Stimulated activated naive CD8-positive, alpha-beta T cell treated with anti-CD3 and anti-CD28 coated beads, Interleukin-15, Interleukin-2, amounts not matched to agents 100 U/mL and 50 U/mL, for 24 hours (primary cell): ENCODE measurements around the gene ATXN10.
"Not testable (repeated sequence)": the region's sequence is repeated elsewhere in the genome, so short reads cannot be mapped to it uniquely, and the experiment has no call there.

Experiments used
- ATAC-seq: fragments of 150-1000 bp; cut with Tn5 transposase; one replicate; pipeline ENCODE4 v1.10.0; 2021
- DNase-seq: peaks from one replicate; pipeline ENCODE4 v3.0.0; 2021

Gene ATXN10

DNA sequence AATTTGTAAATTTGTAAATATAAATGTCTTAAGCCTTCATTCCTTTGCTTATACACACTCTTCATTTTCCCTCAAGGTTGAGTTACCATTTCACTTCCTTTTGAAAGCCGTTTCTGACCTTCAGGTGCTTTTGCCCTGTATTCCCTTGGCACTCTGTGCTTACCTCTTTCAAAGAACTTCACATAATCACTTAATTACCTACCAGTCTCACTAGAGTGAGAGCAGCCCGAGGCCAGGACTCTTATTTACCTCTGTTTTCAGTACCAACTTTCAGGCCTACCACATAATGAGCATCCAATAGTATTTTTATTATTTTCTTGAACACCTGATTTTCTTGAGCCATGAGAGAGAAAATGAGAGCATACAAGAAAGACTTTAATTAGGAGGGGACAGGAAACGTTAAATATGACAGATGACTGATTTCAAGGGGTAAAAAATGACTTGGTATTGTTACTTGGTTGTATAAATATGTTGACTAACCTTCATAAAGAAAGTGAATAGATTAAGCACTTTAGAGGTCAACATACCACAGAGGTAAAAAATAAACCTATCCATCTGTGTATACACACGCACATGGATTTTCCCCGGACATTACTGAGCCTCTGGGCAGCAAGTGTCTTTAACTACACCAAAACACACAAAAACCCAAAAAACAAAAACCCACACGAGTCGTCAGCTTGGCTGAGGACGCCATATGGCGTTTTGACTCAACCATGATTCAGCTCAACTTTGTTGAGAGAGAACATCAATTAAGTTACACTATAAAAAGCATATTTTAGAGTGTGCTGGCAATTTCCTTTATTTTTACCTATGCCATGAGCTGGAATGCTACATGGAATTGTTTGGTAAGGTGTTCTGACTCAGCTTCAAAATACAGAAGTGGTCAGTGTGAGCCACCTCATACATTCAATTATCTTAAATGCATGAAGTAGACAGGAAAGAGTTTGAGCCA is 7.6 kb downstream of the ATXN10 start:
- no peak for DNase-seq
- peak; percentile 36 for ATAC-seq

DNA sequence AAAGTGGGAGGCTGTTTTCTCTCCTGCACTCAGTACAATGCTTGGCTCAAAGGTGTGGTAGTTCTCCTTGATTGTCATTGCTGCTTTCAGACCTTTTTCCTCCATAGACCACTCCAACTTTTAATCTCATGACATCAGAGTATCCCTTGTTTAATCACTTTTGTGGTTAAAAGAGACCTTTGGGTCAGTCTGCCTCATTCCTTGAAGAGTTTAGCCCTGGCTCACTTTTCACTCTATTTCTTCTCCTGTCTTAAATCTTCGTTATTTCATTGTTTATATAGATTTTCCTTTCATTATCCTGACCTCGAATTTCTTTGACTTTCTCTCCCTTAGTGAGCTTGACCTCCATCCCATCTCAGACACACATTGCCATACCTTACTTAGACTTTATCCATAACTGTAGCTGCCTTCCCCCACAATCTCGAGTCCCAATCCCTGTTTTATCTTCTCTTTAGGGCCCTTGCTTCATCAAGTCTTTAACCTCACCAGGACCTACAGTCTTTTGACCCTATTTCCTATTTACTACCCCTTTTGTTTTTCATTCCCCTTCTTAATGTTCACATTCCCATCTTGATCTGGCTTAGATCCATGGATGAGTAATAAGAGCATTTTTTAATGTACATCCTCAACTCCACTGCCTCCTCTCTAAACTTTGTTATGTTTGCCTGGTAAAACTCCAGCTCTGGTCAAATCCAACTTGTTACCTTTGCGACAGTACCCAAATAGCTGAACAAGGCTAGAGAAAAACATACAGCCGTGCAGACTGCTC is 9.5 kb downstream of the ATXN10 start:
- DNase-seq (no peak), ATAC-seq (no peak)

DNA sequence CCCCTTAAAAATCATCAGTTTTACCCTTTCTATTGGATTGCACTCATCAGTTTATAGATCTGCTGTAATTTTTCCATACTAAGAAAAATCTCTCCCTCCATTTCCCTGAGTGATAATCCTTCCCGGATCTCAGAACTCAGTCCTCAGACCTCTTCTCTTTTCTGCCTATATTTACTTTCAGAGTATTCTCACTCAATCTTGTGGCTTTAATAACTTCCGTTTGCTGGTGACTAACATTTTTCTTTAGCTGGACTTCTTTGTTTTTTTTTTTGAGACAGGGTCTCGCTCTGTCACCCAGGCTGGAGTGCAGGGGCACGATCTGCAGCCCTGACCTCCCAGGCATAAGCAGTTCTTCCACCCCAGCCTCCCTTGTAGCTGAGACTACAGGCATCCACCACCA is 10.4 kb downstream of the ATXN10 start:
- no peak for ATAC-seq
- no peak for DNase-seq

DNA sequence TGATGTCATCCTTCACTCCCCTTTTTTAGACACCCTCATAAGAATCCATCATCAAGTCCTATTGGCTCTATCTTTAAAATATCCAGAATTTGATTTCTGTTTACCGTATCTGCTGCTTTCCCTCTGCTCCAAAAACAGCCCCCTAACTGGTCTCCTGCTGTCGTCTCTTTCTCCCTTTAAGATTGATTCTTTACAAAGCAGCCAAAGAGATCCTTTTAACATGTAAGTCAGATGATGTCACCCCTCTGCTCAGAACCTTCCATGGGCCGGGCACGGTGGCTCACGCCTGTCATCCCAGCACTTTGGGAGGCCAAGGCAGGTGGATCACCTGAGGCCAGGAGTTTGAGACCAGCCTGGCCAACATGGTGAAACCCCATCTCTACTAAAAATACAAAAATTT is 11.1 kb downstream of the ATXN10 start:
- ATAC-seq, DNase-seq: not testable (repeated sequence)

DNA sequence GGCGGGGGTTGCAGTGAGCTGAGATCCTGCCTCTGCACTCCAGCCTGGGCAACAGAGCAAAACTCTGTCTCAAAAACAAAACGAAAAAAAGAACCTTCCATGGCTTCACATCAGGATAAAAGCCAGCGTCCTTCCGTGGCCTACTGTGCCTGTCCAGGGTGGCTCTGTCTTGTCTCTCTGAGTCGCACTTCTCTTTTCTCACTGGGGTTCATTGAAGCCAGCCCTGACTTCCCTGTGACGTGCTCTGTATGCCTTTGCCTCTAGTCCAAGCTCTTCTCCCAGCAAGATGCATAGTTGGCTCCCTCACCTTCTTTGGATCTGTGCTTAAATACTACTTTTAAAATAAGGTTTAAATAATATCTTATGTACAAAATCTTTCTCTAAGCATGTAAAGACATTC is 11.6 kb downstream of the ATXN10 start:
- ATAC-seq = no peak

DNA sequence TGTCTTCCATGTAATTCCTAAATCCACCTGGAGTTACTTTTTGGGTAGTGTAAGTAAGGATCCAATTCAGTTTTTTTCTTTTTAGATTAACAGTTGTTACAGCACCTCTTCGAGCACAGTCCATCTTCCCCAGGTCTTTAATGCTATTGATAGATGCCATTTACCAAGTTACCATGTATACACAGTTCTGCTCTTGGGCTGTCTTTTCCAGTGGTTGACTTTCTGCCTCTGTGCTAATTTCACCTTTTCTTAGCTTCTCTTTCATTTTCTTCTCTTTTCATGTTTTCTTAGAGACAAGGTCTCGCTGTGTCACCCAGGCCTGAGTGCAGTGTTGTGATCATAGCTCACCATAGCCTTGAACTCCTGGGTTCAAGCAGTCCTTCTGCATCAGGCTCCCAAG is 12.0 kb downstream of the ATXN10 start:
- ATAC-seq = no peak
- DNase-seq = no peak

More for the DNA sequence above, 11.6 kb downstream of the ATXN10 start:
- no peak for DNase-seq

DNA sequence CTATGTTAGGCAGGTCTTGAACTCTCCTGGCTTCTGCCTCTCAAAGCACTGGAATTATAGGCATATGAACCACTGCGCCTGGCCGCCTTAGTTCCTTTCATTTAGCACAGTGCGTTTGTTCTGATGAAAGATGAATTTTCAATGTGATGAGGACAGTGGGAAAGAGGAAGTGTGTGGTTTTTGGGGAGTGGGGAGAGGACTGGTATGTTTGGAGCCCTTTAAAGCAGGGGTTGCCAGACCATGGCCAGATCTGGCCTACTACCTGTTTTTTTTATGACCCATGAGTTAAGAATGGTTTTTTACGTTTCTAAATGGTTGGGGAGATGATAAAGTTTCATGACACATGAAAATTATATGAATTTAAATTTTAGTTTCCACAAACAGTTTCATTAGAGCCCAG is 12.5 kb downstream of the ATXN10 start:
- DNase-seq (no peak), ATAC-seq (no peak)

DNA sequence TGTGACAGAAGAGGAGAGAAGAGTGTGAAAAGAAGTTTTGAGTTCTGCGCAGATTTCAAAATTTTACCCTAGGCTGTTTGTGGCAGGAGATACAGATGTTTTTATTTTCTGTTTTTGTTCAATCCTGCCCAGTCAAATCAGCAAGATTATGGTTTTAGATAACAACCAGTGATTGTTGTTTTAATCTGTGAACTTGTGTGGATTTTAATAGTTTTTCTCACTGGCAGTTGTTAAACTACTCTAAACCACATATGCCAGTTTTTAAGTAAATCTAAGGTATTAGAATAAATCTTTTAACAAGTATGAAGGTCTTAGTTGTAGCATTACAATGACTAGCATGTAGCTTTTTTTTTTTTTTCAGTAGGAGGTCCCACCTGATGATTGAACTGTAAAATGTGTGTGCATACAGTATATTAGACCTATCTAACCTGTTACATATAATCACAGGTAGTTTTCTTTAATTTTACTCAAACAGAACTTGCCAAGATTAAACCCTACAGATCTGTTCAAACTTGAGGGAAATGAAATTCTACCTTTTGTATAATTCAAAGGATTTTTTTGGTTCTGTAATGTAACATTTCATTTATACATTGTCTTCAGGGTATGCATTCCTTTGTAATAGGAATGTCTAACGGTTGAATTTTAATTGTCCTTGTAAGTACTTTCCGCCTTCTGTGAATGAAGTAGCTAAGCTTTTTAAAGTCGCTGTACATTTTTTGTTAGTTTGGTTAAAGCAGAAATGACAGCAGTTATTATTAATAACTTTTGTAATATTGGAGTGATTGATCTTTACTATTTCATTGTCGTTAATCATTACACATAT is 13.3 kb downstream of the ATXN10 start:
- ATAC-seq = no peak
- DNase-seq = no peak

DNA sequence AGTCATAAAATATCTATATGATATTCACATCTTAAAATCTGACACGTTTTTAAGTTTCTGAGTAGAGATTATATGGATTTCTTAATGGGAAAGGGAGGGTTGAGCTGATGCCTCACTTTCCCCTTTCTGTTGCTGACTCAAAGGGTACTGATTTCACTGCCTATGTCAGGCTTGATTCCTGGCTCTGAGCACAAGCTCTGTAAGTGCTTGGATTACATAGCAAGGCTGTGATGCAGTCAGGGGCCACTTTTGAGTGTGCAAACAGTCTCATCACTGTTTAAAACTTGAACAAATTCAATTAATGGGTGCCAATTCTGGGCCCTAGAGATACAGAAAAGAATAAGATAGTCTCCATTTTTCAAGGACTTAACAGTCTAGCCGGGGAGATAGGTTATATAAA is 14.4 kb downstream of the ATXN10 start:
- no peak for DNase-seq
- ATAC-seq = no peak

DNA sequence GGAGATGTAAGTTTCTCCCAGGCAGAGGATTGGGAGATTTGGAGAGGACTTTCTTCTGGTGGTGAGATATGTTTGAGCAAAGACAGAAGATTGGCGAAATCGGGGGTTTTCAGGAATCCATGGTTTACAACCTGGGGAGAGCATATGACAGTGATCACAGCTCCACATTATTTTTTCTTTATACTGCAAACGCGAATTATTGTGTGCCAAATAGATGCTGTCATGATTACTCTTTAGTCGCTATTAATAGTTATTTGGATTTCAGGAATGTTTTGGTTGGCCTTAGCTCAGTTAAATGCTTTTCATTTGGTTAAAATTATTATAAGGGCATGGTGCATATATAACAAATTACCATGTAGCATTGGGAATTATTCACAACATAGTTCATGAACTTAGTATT is 15.2 kb downstream of the ATXN10 start:
- DNase-seq = no peak

DNA sequence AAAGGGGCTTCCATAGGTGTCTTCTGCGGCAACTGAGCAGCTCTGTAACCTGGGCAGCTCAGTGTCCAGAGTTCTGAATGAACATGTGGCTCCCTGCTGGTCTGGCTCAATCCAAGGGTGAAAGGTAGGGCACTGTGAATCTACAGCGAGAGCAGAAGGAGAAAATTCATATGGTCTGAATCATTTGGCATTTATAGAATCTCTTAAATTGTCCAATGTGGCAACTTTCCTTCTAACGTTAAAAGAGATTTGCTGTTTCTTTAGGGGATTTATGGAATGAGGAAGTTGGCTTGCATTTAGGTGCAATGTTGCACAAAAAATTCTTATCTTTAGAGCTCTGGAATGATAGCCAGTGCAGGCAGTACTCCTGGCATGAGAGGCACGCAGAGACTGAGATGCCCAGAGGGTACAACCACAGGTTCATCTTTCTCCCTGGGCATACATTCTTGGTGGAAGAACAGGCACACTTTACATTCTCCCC is 17.0 kb downstream of the ATXN10 start:
- ATAC-seq (no peak), DNase-seq (no peak)

More for the DNA sequence above, 15.2 kb downstream of the ATXN10 start:
- ATAC-seq = no peak

DNA sequence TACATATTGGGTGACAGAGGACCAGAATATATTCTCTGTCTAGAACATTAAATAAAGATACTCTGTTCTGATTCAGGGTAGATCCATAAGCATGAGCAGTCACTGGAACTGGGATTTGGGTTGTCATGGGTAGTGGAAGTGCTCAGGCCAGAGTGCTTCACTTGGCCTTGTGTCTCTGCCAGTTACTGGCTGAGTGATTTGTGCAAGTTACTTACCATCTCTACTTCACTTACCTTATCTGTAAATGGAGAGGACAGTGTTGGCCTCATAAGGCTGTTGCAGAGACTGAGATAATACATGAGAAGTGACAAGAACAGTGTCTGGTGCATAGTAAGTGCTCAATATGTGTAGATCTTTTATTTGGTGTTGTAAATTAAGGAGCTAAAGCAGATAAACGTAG is 17.6 kb downstream of the ATXN10 start:
- DNase-seq (no peak), ATAC-seq (no peak)

DNA sequence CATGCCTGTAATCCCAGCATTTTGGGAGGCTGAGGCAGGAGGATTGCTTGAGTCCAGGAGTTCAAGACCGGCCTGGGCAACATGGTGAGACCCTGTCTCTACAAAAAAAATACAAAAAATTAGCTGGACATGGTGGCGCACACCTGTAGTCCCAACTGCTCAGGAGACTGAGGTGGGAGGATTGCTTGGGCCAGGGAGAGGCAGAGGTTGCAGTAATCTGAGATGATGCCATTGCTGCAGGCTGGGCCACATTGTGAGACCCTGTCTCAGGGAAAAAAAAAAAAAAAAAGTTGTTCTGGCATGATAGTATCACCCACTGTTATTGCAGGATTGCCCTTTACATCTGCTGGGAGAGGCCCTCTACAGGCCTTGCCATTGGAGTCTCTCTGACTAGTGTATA is 18.4 kb downstream of the ATXN10 start:
- ATAC-seq (no peak), DNase-seq (no peak)

DNA sequence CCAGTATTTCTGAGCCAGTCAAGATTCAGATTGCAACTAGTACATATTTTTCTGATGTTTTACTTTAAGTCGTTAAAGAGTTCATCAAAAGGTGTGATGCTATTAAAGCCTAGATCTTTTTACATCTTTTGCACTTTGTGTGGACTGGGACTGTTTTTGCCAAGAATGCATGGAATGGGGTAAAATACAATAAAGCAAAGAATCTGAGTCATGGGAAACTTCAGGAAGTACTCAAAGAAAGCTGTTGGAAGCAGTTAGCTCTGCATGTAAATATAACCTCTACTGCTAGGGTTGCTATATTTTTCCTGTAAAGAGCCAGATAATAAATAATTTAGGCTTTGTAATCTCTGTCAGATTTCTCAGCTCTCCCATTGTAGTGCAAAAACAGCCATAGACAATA is 20.9 kb downstream of the ATXN10 start:
- no peak for ATAC-seq
- no peak for DNase-seq

DNA sequence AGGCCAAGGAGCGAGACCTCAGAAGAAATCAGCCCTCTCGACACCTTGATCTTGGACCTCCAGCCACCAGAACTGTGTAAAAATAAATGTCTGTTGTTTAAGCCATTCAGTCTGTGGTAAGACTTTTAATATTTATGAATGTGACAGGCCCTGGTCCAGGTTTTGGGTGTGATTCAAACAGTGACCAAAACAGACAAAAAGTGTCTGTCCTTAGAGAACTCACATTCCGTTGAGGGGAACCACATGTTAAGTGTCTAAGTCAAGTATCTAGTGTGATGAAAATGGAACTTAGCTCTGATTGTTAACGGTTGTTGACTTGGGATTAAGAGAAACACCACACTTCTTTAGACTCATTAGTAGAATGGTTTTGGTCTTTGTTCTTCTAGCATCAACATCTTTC is 22.2 kb downstream of the ATXN10 start:
- DNase-seq = no peak
- no peak for ATAC-seq

DNA sequence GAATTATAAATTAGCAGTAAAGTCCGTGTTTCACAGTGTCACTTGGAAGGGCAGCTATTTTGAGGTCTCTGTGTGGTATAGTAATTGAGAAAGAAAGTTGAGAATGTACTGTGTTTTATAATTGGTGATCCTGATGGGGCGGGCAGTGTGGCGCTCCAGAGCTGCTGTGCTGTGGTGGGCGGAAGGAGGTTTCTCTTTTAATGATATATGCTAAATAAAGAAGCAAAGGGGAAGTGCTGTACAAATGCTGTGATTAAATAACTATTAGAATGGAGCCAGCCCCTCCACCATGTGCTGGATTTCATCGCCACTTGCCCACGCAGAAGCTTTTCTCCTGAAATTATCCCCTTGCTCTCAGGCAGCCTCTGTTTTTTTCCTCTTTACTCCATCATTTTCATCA is 24.6 kb downstream of the ATXN10 start:
- ATAC-seq (no peak), DNase-seq (no peak)

DNA sequence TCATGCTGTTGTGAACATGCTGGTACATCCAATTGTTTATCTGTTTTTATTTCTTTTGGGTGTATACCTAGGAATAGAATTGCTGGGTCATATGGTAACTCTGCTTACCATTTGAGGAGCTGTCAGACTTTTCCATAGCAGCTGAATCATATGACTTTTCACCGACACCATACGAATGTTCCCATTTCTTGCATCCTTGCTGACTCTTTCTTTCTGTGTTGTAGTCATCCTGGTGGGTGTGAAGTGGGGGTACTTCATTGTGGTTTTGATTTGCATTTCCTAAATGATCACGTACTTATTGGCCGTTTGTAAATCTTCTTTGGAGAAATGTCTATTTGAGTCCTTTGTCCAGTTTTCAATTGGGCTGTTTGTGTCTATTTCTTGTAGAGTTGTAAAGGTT is 26.5 kb downstream of the ATXN10 start:
- no peak for DNase-seq
- peak; percentile 46 for ATAC-seq

DNA sequence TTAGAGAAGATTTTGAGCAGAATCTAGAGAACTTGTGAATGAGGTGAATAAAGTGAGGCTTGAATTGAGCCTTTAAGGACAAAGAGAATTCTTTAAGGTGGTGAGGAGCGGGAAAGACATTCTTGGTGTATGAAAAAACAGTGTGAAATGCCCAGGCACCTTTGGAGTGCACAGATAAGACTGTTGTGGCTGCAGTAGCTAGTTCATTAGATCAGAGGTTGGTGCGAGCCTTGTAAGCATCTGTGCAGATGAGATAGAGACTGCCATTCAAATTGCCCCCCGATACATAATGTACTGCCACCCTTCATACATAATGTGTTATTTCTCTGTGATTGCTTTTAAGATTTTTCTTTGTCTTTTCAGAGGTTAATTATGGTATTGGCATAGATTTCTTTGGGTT is 31.3 kb downstream of the ATXN10 start:
- DNase-seq (no peak), ATAC-seq (no peak)

DNA sequence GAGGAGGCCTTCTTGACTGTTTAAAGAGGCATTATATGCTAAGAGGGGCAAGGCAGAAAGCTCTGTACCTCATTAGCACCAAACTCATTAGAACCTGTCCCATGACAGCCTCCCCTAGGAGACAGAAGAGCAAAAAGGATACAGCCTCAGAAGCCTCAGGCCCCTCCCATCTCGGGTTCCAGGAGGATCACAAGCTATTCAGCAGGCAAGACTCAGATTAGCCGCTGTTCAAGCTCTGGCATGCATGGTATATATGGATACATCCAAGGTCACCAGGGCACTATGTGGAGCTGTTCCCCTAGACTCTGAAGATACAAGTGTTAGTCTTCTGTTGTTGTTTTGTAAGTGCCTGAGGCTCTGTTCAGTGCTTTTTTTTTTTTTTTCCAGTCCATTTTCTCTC is 32.1 kb downstream of the ATXN10 start:
- ATAC-seq (no peak), DNase-seq (no peak)

DNA sequence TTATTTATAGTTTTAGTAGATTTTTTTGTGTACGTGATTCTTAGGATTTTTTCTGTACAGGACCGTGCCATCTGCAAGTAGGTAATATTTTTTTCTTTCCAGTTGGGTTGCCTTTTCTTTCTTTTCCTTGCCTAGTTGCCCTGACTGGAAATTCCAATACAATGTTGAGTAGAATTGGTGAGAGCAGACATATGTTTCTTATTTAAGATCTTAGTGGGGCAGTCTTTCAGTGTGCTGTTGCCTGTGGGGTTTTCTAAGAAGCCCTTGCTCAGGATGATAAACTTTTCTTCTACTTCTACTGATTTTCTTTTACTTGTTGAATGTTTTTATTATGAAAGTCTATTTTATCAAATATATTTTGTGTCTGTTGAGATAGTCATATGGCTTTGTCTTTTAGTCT is 33.0 kb downstream of the ATXN10 start:
- ATAC-seq (no peak), DNase-seq (no peak)

DNA sequence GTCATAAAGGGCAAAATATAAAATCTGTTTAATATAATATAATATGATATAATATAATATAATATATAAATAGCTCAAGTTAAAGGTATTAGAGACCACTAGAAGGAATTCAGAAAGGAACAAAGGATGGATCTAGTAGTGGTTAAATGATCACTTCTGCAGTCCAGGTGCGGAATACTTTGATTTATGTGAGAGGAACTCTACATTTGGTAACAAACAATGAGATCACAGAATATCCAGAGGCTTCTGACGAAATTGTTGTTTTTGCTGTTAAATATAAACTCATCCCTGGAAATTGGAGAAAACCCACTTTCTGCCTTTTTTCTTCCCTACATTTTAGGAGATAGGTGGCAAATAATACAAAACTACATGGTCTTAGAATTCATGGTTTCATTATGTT is 36.0 kb downstream of the ATXN10 start:
- ATAC-seq = no peak
- no peak for DNase-seq

DNA sequence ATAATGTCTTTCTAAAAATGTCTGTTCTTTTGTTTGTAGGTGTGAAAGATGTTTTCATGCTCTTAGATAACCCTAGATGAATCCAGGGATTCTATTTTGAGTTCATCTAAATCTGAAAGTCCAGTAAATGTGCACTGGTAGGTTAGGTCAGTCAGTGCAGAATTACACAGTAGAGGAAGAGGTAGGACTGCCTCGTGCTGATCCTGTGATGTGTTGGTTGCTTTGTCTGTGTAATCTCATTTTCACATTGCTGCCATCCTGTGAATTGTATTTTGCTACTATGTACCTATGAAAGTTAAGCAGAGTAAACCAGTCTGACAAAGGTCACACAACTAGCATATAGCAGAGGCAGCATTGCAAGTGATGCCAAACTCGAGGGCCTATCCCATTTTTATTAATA is 36.5 kb downstream of the ATXN10 start:
- ATAC-seq = no peak

More for the DNA sequence above, 36.5 kb downstream of the ATXN10 start:
- DNase-seq = no peak
